ENCODE results near the gene AOPEP.

DNA sequence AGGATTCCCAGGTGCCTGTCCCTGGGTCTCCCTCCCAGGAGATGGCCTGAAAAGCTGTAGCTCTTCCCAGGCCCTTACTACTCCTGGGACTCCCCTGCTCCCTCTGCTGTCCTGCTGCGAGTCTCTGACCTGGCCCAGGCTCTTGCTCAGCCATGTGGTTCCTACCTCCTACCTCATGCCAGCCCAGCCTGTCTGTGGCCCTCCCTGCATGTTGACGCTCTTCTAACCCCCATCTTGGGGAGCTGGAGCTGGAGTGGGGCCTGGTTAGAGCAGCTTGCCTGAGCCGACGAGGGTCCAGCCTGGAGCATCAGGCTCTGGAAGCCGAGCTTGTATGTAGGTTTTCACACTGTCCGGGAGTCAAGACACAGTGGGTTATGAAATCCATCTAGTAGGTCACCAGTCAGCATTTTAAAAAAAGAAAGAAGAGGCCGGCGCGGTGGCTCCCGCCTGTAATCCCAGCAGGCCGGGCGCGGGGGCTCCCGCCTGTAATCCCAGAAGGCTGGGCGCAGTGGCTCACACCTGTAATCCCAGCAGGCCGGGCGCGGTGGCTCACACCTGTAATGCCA lies 346.6 kb downstream of the AOPEP start:
- TF ChIP-seq, protein P1, sequence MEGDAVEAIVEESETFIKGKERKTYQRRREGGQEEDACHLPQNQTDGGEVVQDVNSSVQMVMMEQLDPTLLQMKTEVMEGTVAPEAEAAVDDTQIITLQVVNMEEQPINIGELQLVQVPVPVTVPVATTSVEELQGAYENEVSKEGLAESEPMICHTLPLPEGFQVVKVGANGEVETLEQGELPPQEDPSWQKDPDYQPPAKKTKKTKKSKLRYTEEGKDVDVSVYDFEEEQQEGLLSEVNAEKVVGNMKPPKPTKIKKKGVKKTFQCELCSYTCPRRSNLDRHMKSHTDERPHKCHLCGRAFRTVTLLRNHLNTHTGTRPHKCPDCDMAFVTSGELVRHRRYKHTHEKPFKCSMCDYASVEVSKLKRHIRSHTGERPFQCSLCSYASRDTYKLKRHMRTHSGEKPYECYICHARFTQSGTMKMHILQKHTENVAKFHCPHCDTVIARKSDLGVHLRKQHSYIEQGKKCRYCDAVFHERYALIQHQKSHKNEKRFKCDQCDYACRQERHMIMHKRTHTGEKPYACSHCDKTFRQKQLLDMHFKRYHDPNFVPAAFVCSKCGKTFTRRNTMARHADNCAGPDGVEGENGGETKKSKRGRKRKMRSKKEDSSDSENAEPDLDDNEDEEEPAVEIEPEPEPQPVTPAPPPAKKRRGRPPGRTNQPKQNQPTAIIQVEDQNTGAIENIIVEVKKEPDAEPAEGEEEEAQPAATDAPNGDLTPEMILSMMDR (IDR thresholded peaks at IDR 0.05): no peak
- TF ChIP-seq POLR2AphosphoS5 (IDR thresholded peaks at IDR 0.05): no peak
- TF ChIP-seq POLR2A (IDR thresholded peaks at IDR 0.05): no peak

Measured in suprapubic skin (tissue), 4 donors.